HG02973 (cell line): ENCODE measurements around the gene CENPVL1.
"Not testable (repeated sequence)": the region's sequence is repeated elsewhere in the genome, so short reads cannot be mapped to it uniquely, and the experiment has no call there.

Experiments
- ATAC-seq: cut with Tn5 transposase; IDR thresholded peaks from one replicate; pipeline ENCODE4 v1.9.1; 2021; ENCODE audit warnings: moderate library complexity; ENCODE audit not compliant: unreplicated experiment

CENPVL1 gene

GRCh38 chrX:51710277-51711164 lies at the start of gene CENPVL1:
CENPVL1 (plus strand) TSS chrX:51710512; CDS start chrX:51710512, 0 bp downstream.
- ATAC-seq, result not testable (repeated sequence)

- no peak for ATAC-seq
These were observed 44.3 kb upstream of the CENPVL1 start for GRCh38 chrX:51665981-51666380.

GRCh38 chrX:51679689-51680433 lies 30.5 kb upstream of the CENPVL1 start:
- not testable (repeated sequence) for ATAC-seq

GRCh38 chrX:51681808-51682719 lies 28.2 kb upstream of the CENPVL1 start:
- not testable (repeated sequence) for ATAC-seq

GRCh38 chrX:51682720-51683062 lies 27.6 kb upstream of the CENPVL1 start, which contains the start of gene CENPVL2:
CENPVL2 (minus strand) TSS chrX:51682831; CDS start chrX:51682831, 0 bp downstream.
- not testable (repeated sequence) for ATAC-seq

GRCh38 chrX:51694254-51694653 lies 16.1 kb upstream of the CENPVL1 start:
- no peak for ATAC-seq

GRCh38 chrX:51697397-51697796 lies 12.9 kb upstream of the CENPVL1 start:
- ATAC-seq, result no peak

GRCh38 chrX:51712943-51713647 lies 2.8 kb downstream of the CENPVL1 start:
- ATAC-seq, result not testable (repeated sequence)

- ATAC-seq, result no peak
These were observed 17.9 kb downstream of the CENPVL1 start for GRCh38 chrX:51728202-51728601.

GRCh38 chrX:51737091-51737490 lies 26.8 kb downstream of the CENPVL1 start:
- no peak for ATAC-seq

GRCh38 chrX:51742586-51742985 lies 32.3 kb downstream of the CENPVL1 start:
- no peak for ATAC-seq

- peak; percentile 95 for ATAC-seq
These were observed 33.1 kb downstream of the CENPVL1 start, which contains the start of gene GSPT2 for GRCh38 chrX:51743179-51743957. GSPT2 (plus strand) TSS chrX:51743442; CDS start chrX:51743627, 185 bp downstream.

- no peak for ATAC-seq
These were observed 37.4 kb downstream of the CENPVL1 start for GRCh38 chrX:51747671-51748070.

GRCh38 chrX:51759055-51759839 lies 48.9 kb downstream of the CENPVL1 start:
- ATAC-seq, result no peak

- ATAC-seq, result no peak
These were observed 50.3 kb downstream of the CENPVL1 start for GRCh38 chrX:51760657-51761056.
